HepG2 (cell line): Measurements from ENCODE around the gene GPT2. TPM values are rescaled to one million over a fixed set of nuclear protein-coding genes. Genes with fewer than 3 reads are reported as not detected.
A peak's percentile ranks its signal among the peaks of the same experiment; 100 is the strongest.

Experiments
- ATAC-seq: fragments of 200-7000 bp; cut with Tn5 transposase; 3 replicates; pipeline ENCODE4 v1.9.1; 2020; ENCODE audit warnings: mild to moderate bottlenecking, moderate library complexity
- BruUV-seq: library from RNA; stranded (reverse); fragments of 400-500 nt; replicated peaks from 2 replicates; lab custom pipeline; 2021; lab: Mats Ljungman, UMichigan
- CTCF ChIA-PET: fragments of 300-600 bp; formaldehyde crosslinking; extraction: SDS; loops from one replicate; lab custom pipeline; 2021; ENCODE audit warnings: low total read pairs, inconsistent platforms, low intra/inter-chr PET ratio; lab: Yijun Ruan, JAX
- POLR2A ChIA-PET: fragments of 350-600 bp; sonication (Branson Sonifier 250); formaldehyde crosslinking; loops from one replicate; lab custom pipeline; 2020; ENCODE audit warnings: antibody characterized with exemption, inconsistent platforms; lab: Yijun Ruan, JAX
- DNase-seq: peaks from one replicate; pipeline ENCODE4 v3.0.0-alpha.2; 2015; ENCODE audit warnings: low spot score
- FAIRE-seq: peaks from 3 replicates; lab custom pipeline; 2011; peaks lifted over from hg19 to GRCh38; lab: Jason Lieb, UNC
- H2AFZ ChIP-seq: one replicate; pipeline ENCODE4 v1.6.1; 2011; ENCODE audit warnings: low read length, inconsistent platforms
- H3K27ac ChIP-seq: fragments of 300-600 bp; 3 replicates; pipeline ENCODE4 v1.8.0; 2011; ENCODE audit warnings: mixed run types, mild to moderate bottlenecking, mixed read lengths, low read length, inconsistent platforms; ENCODE audit not compliant: insufficient read depth; ENCODE audit errors: extremely low read length
- H3K27me3 ChIP-seq, 2 experiments: fragments of 200-600 bp in 1 of 2; 2 replicates in 1 of 2; 3 replicates in 1 of 2; pipeline versions ENCODE4 v1.6.0 to v1.8.0; 2011; ENCODE audit warnings: low read length in 2 of 2, mild to moderate bottlenecking in 2 of 2, moderate library complexity in 2 of 2, inconsistent platforms in 1 of 2; ENCODE audit not compliant: insufficient read depth in 2 of 2, control insufficient read depth in 1 of 2
- H3K36me3 ChIP-seq, 2 experiments: fragments of 200-600 bp in 1 of 2; replicated peaks in 1 of 2; 2 replicates in 1 of 2; 3 replicates in 1 of 2; pipeline versions ENCODE4 v1.5.1 to v1.8.0; 2011; ENCODE audit warnings: low read length in 2 of 2, inconsistent platforms in 1 of 2; ENCODE audit not compliant: insufficient read depth in 2 of 2, control insufficient read depth in 1 of 2
- H3K4me1 ChIP-seq: 2 replicates; pipeline ENCODE4 v1.5.1; 2012; ENCODE audit warnings: low read length, inconsistent platforms; ENCODE audit not compliant: insufficient read depth
- H3K4me2 ChIP-seq: 2 replicates; pipeline ENCODE4 v1.6.0; 2011; ENCODE audit warnings: low read depth, low read length, inconsistent platforms
- H3K4me3 ChIP-seq, 3 experiments: fragments of 200-600 bp in 1 of 3; sonication (generic), shearing (Covaris generic) in 1 of 3; replicated peaks in 1 of 3; 2 replicates each; pipeline ENCODE4 v1.5.1; 2011 to 2016; ENCODE audit warnings: low read length in 3 of 3, inconsistent platforms in 2 of 3, low read depth in 2 of 3, mild to moderate bottlenecking in 2 of 3, control low read depth in 1 of 3, mixed read lengths in 1 of 3; ENCODE audit not compliant: insufficient read depth in 1 of 3
- H3K79me2 ChIP-seq: one replicate; pipeline ENCODE4 v1.6.1; 2011; ENCODE audit warnings: low read length, inconsistent platforms; ENCODE audit not compliant: insufficient read depth
- H3K9ac ChIP-seq: 2 replicates; pipeline ENCODE4 v1.6.0; 2011; ENCODE audit warnings: mild to moderate bottlenecking, low read depth, low read length, inconsistent platforms; ENCODE audit not compliant: insufficient read depth
- H3K9me3 ChIP-seq: 2 replicates; pipeline ENCODE4 v1.5.1; 2012; ENCODE audit warnings: mild to moderate bottlenecking, low read length
- H4K20me1 ChIP-seq: 2 replicates; pipeline ENCODE4 v1.6.0; 2011; ENCODE audit warnings: inconsistent platforms, mild to moderate bottlenecking, low read length, moderate library complexity; ENCODE audit not compliant: insufficient read depth
- FOXO4 ChIP-seq: sonication (generic); formaldehyde crosslinking; conservative IDR thresholded peaks from 2 replicates; pipeline ENCODE4 v1.8.1; 2023; ENCODE audit warnings: missing genetic modification reagents
- ONECUT2 ChIP-seq: sonication (generic); formaldehyde crosslinking; IDR thresholded peaks from 2 replicates; pipeline ENCODE4 v1.4.0; 2020; ENCODE audit warnings: missing genetic modification reagents
- POLR2AphosphoS5 ChIP-seq: IDR thresholded peaks from 2 replicates; pipeline ENCODE4 v1.6.1; 2012; ENCODE audit warnings: low read depth, low read length
- RBFOX2 ChIP-seq: fragments of 200-400 bp; formaldehyde crosslinking; IDR thresholded peaks from 2 replicates; pipeline ENCODE4 v1.6.1; 2017; ENCODE audit warnings: low read depth, mild to moderate bottlenecking, low read length
- TBX3 ChIP-seq: fragments of 450-650 bp; IDR thresholded peaks from 2 replicates; pipeline ENCODE4 v1.6.1; 2017; ENCODE audit warnings: antibody characterized with exemption, mild to moderate bottlenecking, inconsistent platforms, borderline replicate concordance
- U2AF1 ChIP-seq: fragments of 200-400 bp; formaldehyde crosslinking; optimal IDR thresholded peaks from 2 replicates; pipeline ENCODE3; 2017; ENCODE audit warnings: mild to moderate bottlenecking, low read depth, low read length
- ZNF562 ChIP-seq: sonication (generic); formaldehyde crosslinking; IDR thresholded peaks from 2 replicates; pipeline ENCODE4 v1.8.0; 2022; ENCODE audit warnings: missing genetic modification reagents, borderline replicate concordance
- WGBS: methylation state at CpG from one replicate; pipeline ENCODE4 v1.1.6; 2017; ENCODE audit warnings: low lambda C conversion rate; 5-methylcytosine and 5-hydroxymethylcytosine counted together
- in situ Hi-C: cut with HindIII; loops from 2 replicates; pipeline ENCODE4 v1.10.0; 2017; ENCODE audit warnings: low pct_unique_long_range_greater_than_20kb; ENCODE audit not compliant: extremely low pct_ligation_motif_present
- intact Hi-C: fragments of 100-400 bp; cut with micrococcal nuclease; formaldehyde crosslinking; loops from one replicate; pipeline ENCODE4 v1.10.0; 2022; ENCODE audit not compliant: unreplicated experiment
- polyA plus RNA-seq, 8 experiments: library from polyadenylated mRNA; depleted of rRNA in 3 of 8; stranded (reverse) in 7 of 8; unstranded in 1 of 8; fragments of >200 nt; fragmentation: Illumina TruSeq in 4 of 8; extraction: Trizol in 4 of 8; gene quantifications; 2 replicates each; pipeline versions ENCODE4 v1.2.1 to v1.2.3, GENCODE V29; 2011 to 2016; ENCODE audit warnings: low read depth in 4 of 8, missing spikeins in 1 of 8, mixed read lengths in 1 of 8; ENCODE audit not compliant: insufficient read depth in 1 of 8
- total RNA-seq, 5 experiments: library from RNA; depleted of rRNA; stranded (reverse); fragments of >200 nt; fragmentation: Illumina TruSeq; extraction: Trizol; gene quantifications; 2 replicates each; pipeline ENCODE4 v1.2.3, GENCODE V29; 2016; ENCODE audit warnings: low read depth in 1 of 5
- TF ChIP-seq, protein P1 (sequence below): sonication (generic); formaldehyde crosslinking; IDR thresholded peaks from 2 replicates; pipeline ENCODE4 v1.8.1; 2023; ENCODE audit warnings: mild to moderate bottlenecking, missing genetic modification reagents
- TF ChIP-seq, protein P2 (sequence below): sonication (generic); formaldehyde crosslinking; IDR thresholded peaks from 2 replicates; pipeline ENCODE4 v1.5.0; 2020; ENCODE audit warnings: mild to moderate bottlenecking, missing genetic modification reagents, moderate library complexity

GPT2 gene
- total and polyA plus RNA-seq, 2 of the 13 experiments (the other 11 are each of a cell fraction or from before 2014, with no cell fraction given), result 138 to 267 TPM

DNA sequence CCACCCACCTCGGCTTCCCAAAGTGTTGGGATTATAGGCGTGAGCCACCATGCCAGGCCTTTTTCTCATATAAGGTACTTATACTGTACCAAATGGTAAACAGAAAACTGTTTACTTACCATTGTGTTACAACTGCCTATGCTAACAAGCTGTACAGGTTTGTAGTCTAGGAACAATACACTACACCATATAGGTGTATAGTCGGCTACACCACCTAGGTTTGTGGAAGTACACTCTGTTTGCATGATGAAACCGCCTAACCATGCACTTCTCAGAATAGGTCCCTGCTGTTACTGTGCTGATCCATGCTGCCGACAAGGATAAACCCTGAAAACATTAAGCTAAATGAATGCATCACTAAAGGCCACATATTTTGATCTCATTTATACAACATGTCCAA lies 70.4 kb downstream of the GPT2 start:
- Histone ChIP-seq H3K27me3 (no peaks in the 10 kb centered on the region), H3K4me2 (no peak overlapping the region), H3K4me1 (peaks cover 17% of the 10 kb centered on the region), H3K79me2 (no peaks in the 10 kb centered on the region), H3K27ac (no peak overlapping the region)
- CTCF ChIA-PET, result no interaction called here
- no TSS peak for BruUV-seq
- FAIRE-seq, result no peak
- ATAC-seq, result peak; percentile 26; the same call in 2 of the 3 replicates
- 93% methylated on average over 5 of the region's 5 CpGs for WGBS
- DNase-seq, result no peak
- 0 out of 2 replicates have a peak, but pooled peaks have one; percentile 19 for TF ChIP-seq TBX3
- TF ChIP-seq POLR2AphosphoS5, result peak; percentile 30; the same call in 1 of the 2 replicates
- no peak for TF ChIP-seq ZNF562 (CRISPR knock-in tag)
- TF ChIP-seq, all 625 proteins: peak for 2
- Histone ChIP-seq H3K4me3 (no peak overlapping the region), H3K36me3 (peaks cover 21 to 50% of the 10 kb centered on the region in 2 experiments), H3K9ac (no peak overlapping the region), H3K9me3 (no peaks in the 10 kb centered on the region), H2AFZ (no peak overlapping the region), H4K20me1 (peaks cover 6% of the 10 kb centered on the region; the same call in 1 of the 2 replicates)
- POLR2A ChIA-PET, result interaction anchor here (0.7 to 1.3 kb wide), 2 partner anchors 17 to 19 kb away, joined by 3 to 4 read pairs; partner anchors contain the start of gene DNAJA2
- in situ Hi-C loops, result no loop called here
- intact Hi-C loops, result no loop called here

- Histone ChIP-seq H3K4me2 (no peak overlapping the region), H3K4me1 (peaks cover 12% of the 10 kb centered on the region), H4K20me1 (peaks cover 10% of the 10 kb centered on the region; the same call in 1 of the 2 replicates), H3K36me3 (peaks cover 46 to 93% of the 10 kb centered on the region in 2 experiments), H3K27me3 (no peaks in the 10 kb centered on the region), H3K27ac (no peak overlapping the region), H3K9ac (no peak overlapping the region), H3K4me3 (no peak overlapping the region), H3K79me2 (peaks cover 18% of the 10 kb centered on the region), H3K9me3 (no peaks in the 10 kb centered on the region), H2AFZ (no peak overlapping the region)
- TF ChIP-seq ONECUT2 (no peak), RBFOX2 (peak; percentile 44), FOXO4 (CRISPR knock-in tag) (0 out of 2 replicates have a peak, but pooled peaks have one; percentile 24), U2AF1 (no peak)
- TF ChIP-seq, protein P1, sequence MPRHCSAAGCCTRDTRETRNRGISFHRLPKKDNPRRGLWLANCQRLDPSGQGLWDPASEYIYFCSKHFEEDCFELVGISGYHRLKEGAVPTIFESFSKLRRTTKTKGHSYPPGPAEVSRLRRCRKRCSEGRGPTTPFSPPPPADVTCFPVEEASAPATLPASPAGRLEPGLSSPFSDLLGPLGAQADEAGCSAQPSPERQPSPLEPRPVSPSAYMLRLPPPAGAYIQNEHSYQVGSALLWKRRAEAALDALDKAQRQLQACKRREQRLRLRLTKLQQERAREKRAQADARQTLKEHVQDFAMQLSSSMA, result no peak
- TF ChIP-seq, protein P2, sequence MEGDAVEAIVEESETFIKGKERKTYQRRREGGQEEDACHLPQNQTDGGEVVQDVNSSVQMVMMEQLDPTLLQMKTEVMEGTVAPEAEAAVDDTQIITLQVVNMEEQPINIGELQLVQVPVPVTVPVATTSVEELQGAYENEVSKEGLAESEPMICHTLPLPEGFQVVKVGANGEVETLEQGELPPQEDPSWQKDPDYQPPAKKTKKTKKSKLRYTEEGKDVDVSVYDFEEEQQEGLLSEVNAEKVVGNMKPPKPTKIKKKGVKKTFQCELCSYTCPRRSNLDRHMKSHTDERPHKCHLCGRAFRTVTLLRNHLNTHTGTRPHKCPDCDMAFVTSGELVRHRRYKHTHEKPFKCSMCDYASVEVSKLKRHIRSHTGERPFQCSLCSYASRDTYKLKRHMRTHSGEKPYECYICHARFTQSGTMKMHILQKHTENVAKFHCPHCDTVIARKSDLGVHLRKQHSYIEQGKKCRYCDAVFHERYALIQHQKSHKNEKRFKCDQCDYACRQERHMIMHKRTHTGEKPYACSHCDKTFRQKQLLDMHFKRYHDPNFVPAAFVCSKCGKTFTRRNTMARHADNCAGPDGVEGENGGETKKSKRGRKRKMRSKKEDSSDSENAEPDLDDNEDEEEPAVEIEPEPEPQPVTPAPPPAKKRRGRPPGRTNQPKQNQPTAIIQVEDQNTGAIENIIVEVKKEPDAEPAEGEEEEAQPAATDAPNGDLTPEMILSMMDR (CRISPR knock-in tag), result no peak
- ATAC-seq (no peak), DNase-seq (no peak), FAIRE-seq (no peak)
- no TSS peak for BruUV-seq
- in situ Hi-C loops, result no loop called here
- WGBS, result 97% methylated on average over 9 of the region's 9 CpGs
- ChIA-PET CTCF (no interaction called here), POLR2A (interaction anchor here (0.7 to 2.4 kb wide), 4 partner anchors 8 to 78 kb away, joined by 3 to 11 read pairs (median 6); partner anchors contain the start of gene DNAJA2)
- intact Hi-C loops, result no loop called here
These were observed 77.5 kb downstream of the GPT2 start for GRCh38 chr16:46961373-46962353.
